ENCODE results near the gene CAMK2B.

DNA sequence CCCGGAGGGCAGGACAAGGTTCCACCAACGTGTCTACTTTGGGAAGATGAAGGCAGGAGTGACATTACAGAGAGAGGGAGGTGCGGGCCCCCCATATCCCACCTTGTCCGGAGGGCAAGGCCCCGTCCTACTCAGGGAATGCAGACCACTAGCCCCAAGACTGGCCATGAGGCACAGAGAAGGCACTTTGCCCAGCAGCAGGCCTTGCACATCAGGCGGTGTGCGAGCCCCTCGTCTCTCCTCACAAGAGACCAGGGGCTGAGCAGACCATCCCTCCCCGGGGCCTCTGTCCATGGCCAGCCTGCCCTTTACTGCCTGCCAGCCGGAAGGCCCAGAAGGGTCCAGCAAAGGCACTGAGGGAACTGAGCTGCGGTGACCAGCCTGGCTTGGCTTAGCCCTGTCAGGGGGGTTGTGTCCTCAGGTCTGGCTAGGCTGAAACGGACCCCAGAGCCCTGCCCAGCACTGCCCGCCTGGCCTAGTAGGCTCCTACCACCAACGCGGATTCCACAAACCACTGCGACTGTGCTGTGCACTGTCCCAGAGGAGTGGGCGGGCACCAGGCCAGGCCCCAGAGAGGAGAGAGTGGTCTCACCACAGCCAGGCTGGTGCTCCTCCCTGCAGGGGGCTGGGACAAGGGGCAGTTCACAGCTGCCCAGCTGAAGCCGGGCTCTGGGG lies 16.7 kb downstream of the CAMK2B start:
- no peak for TF ChIP-seq POLR2A (IDR thresholded peaks at IDR 0.05)
- no peak for TF ChIP-seq POLR2AphosphoS5 (IDR thresholded peaks at IDR 0.05)
- TF ChIP-seq, protein P1, sequence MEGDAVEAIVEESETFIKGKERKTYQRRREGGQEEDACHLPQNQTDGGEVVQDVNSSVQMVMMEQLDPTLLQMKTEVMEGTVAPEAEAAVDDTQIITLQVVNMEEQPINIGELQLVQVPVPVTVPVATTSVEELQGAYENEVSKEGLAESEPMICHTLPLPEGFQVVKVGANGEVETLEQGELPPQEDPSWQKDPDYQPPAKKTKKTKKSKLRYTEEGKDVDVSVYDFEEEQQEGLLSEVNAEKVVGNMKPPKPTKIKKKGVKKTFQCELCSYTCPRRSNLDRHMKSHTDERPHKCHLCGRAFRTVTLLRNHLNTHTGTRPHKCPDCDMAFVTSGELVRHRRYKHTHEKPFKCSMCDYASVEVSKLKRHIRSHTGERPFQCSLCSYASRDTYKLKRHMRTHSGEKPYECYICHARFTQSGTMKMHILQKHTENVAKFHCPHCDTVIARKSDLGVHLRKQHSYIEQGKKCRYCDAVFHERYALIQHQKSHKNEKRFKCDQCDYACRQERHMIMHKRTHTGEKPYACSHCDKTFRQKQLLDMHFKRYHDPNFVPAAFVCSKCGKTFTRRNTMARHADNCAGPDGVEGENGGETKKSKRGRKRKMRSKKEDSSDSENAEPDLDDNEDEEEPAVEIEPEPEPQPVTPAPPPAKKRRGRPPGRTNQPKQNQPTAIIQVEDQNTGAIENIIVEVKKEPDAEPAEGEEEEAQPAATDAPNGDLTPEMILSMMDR (IDR thresholded peaks at IDR 0.05) = no peak
- TF ChIP-seq EP300 (IDR thresholded peaks at IDR 0.05) = no peak

Data from sigmoid colon (tissue), 4 donors.